GM23338 (cell line): ENCODE data around the gene NUCKS1. TPM values are rescaled to one million over a fixed set of nuclear protein-coding genes. Genes with fewer than 3 reads are reported as not detected.

Source experiments
- ATAC-seq: fragments of 200-7000 bp; cut with Tn5 transposase; 3 replicates; pipeline ENCODE4 v1.9.1; 2020
- DNase-seq: peaks from one replicate; pipeline ENCODE4 v3.0.0-alpha.2; 2015; ENCODE audit warnings: low spot score
- H2AFZ ChIP-seq: fragments of 200-600 bp; sonication (generic); 2 replicates; pipeline ENCODE4 v1.8.0; 2016; ENCODE audit warnings: antibody characterized with exemption, mild to moderate bottlenecking, moderate library complexity
- H3F3A ChIP-seq: fragments of 200-600 bp; sonication (generic); replicated peaks from 2 replicates; pipeline ENCODE4 v1.8.0; 2017; ENCODE audit warnings: antibody characterized with exemption, mixed run types, low read depth
- H3K27ac ChIP-seq: fragments of 200-600 bp; sonication (generic); 2 replicates; pipeline ENCODE4 v1.6.1; 2016; ENCODE audit warnings: low read depth
- H3K27me3 ChIP-seq: fragments of 200-600 bp; sonication (generic); 2 replicates; pipeline ENCODE4 v1.8.0; 2016; ENCODE audit warnings: mild to moderate bottlenecking, mixed run types, moderate library complexity; ENCODE audit not compliant: insufficient read depth
- H3K36me3 ChIP-seq: fragments of 200-600 bp; sonication (generic); 2 replicates; pipeline ENCODE4 v1.8.0; 2016; ENCODE audit warnings: mild to moderate bottlenecking; ENCODE audit not compliant: insufficient read depth
- H3K4me1 ChIP-seq: fragments of 200-600 bp; sonication (generic); 2 replicates; pipeline ENCODE4 v1.8.0; 2016; ENCODE audit warnings: mild to moderate bottlenecking, moderate library complexity; ENCODE audit not compliant: insufficient read depth
- H3K4me2 ChIP-seq: fragments of 200-600 bp; sonication (generic); 2 replicates; pipeline ENCODE4 v1.7.1; 2017; ENCODE audit warnings: mixed run types
- H3K4me3 ChIP-seq: fragments of 200-600 bp; sonication (generic); 2 replicates; pipeline ENCODE4 v1.6.1; 2016; ENCODE audit warnings: mixed run types
- H3K79me2 ChIP-seq: fragments of 200-600 bp; sonication (generic); replicated peaks from 2 replicates; pipeline ENCODE4 v1.8.0; 2017; ENCODE audit warnings: mild to moderate bottlenecking; ENCODE audit not compliant: insufficient read depth
- H3K9me2 ChIP-seq: fragments of 200-600 bp; sonication (generic); 2 replicates; pipeline ENCODE4 v1.8.0; 2017; ENCODE audit not compliant: insufficient read depth
- H4K20me1 ChIP-seq: fragments of 200-600 bp; sonication (generic); replicated peaks from 2 replicates; pipeline ENCODE4 v1.8.0; 2017; ENCODE audit warnings: mild to moderate bottlenecking; ENCODE audit not compliant: insufficient read depth
- H3K27ac Mint-ChIP-seq: 2 replicates; pipeline ENCODE4 v1.8.0; 2020; ENCODE audit warnings: inconsistent platforms, mild to moderate bottlenecking, moderate library complexity, mixed read lengths
- H3K27me3 Mint-ChIP-seq: 3 replicates; pipeline ENCODE4 v1.8.0; 2022; ENCODE audit warnings: low read depth, mild to moderate bottlenecking, moderate library complexity, mixed read lengths, inconsistent platforms; ENCODE audit not compliant: insufficient read depth, poor library complexity
- H3K36me3 Mint-ChIP-seq: 3 replicates; pipeline ENCODE4 v1.8.0; 2021; ENCODE audit warnings: low read depth, mild to moderate bottlenecking, inconsistent platforms, moderate library complexity, mixed read lengths
- H3K4me1 Mint-ChIP-seq: 3 replicates; pipeline ENCODE4 v1.8.0; 2020; ENCODE audit warnings: mild to moderate bottlenecking, inconsistent platforms, mixed read lengths
- H3K4me3 Mint-ChIP-seq: 3 replicates; pipeline ENCODE4 v1.8.0; 2021; ENCODE audit warnings: moderate library complexity, mild to moderate bottlenecking, inconsistent platforms, mixed read lengths
- H3K9me3 Mint-ChIP-seq: 3 replicates; pipeline ENCODE4 v1.8.0; 2020; ENCODE audit warnings: moderate library complexity, mild to moderate bottlenecking, inconsistent platforms, mixed read lengths
- CTCF ChIP-seq, 2 experiments: fragments of 200-600 bp in 1 of 2; sonication (generic) in 1 of 2; conservative IDR thresholded peaks; 2 replicates each; pipeline versions ENCODE4 v1.5.1 to v1.6.1; 2016 to 2017; ENCODE audit warnings: antibody characterized with exemption in 2 of 2, low read depth in 2 of 2, mild to moderate bottlenecking in 2 of 2, moderate library complexity in 1 of 2
- ETS1 ChIP-seq: IDR thresholded peaks from 2 replicates; pipeline ENCODE4 v1.6.1; 2016; ENCODE audit warnings: antibody characterized with exemption
- EZH2 ChIP-seq: fragments of 200-600 bp; sonication (generic); IDR thresholded peaks from one replicate; pipeline ENCODE4 v1.8.0; 2017; ENCODE audit warnings: antibody characterized with exemption, mild to moderate bottlenecking, low read depth; ENCODE audit not compliant: unreplicated experiment
- NANOG ChIP-seq: IDR thresholded peaks from 2 replicates; pipeline ENCODE4 v1.6.1; 2016; ENCODE audit warnings: antibody characterized with exemption, borderline replicate concordance
- POLR2AphosphoS5 ChIP-seq: IDR thresholded peaks from 2 replicates; pipeline ENCODE4 v1.6.1; 2016; ENCODE audit warnings: antibody characterized with exemption, low read depth
- ZNF114 ChIP-seq: fragments of 250-450 bp; sonication (Bioruptor Pico); IDR thresholded peaks from 2 replicates; pipeline ENCODE4 v1.5.0; 2020; ENCODE audit warnings: mild to moderate bottlenecking, moderate library complexity
- ZNF331 ChIP-seq: fragments of 250-450 bp; sonication (Bioruptor Pico); IDR thresholded peaks from 2 replicates; pipeline ENCODE4 v1.5.0; 2020; ENCODE audit warnings: low read depth, mild to moderate bottlenecking, moderate library complexity
- ZNF462 ChIP-seq: fragments of 250-450 bp; sonication (Bioruptor Pico); IDR thresholded peaks from 2 replicates; pipeline ENCODE4 v1.5.0; 2020; ENCODE audit warnings: mild to moderate bottlenecking, moderate library complexity
- polyA plus RNA-seq: library from polyadenylated mRNA; unstranded; fragments of >200 nt; fragmentation: Nextera tagmentation; extraction: Ambion mirVana; gene quantifications from 2 replicates; pipeline ENCODE4 v1.2.1, GENCODE V29; 2016
- total RNA-seq: library from RNA; depleted of rRNA; stranded (reverse); fragments of >200 nt; shearing (Covaris generic); gene quantifications from 2 replicates; pipeline ENCODE4 v1.2.3, GENCODE V29; 2014

Gene NUCKS1
- total and polyA plus RNA-seq, 2 experiments from 2014 or later = 255 to 307 TPM

DNA sequence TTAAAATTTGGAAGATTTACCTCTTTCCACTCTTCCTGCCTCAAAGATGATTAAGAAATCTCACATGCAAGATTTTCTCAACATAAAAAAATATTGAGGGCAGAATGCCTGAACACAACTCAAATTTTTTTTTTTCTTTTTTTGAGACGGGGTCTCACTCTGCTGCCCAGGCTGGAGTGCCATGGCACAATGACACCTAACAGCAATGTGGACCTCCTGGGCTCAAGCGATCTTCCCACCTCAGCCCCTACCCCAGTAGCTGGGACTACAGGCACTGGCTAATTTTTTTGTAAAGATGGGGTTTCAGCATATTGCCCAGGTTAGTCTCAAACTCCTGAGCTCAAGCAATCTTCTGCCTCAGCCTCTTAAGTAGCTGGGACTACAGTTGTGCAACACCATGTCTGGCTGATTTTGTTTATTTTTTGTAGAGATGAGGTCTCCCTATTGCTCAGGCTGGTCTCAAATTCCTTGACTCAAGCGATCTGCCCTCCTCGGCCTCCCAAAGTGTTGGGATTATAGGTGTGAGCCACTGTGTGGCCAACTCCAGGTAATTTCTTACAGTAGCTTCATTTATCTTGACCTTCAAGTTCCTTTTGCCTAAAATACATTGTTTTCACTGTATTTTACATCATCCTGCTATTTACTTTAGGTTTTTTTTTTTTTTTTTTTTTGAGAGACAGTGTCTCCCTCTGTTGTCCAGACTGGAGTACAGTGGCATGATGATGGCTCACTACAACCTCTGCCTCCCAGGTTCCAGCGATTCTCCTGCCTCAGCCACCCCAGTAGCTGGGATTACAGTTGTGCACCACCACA, 10.4 kb downstream of the NUCKS1 start:
- no peak overlapping the region for H2AFZ ChIP-seq
- H3K27me3 Mint-ChIP-seq = peaks cover 6% of the 10 kb centered on the region
- peaks cover 27% of the 10 kb centered on the region for H3K4me1 Mint-ChIP-seq
- ATAC-seq (no peak), DNase-seq (no peak)
- peak overlapping the region; percentile 82 for H3K27ac Mint-ChIP-seq
- H3K4me3 ChIP-seq = no peak overlapping the region
- TF ChIP-seq CTCF (conservative IDR thresholded peaks at IDR 0.05; ENCODE audit: low read depth in 2 of 2) (peak; percentile 14 to 23; a peak in 2 of 4 replicates), ZNF331 (CRISPR knock-in tag) (no peak)
- H3K4me2 ChIP-seq = no peak overlapping the region
- H4K20me1 ChIP-seq = peaks cover 81% of the 10 kb centered on the region
- no peaks in the 10 kb centered on the region for H3K9me3 Mint-ChIP-seq
- no peaks in the 10 kb centered on the region for H3K27me3 ChIP-seq
- no peaks in the 10 kb centered on the region for H3K36me3 ChIP-seq
- H3K4me3 Mint-ChIP-seq = no peak overlapping the region
- 0 out of 2 replicates have a peak, but pooled peaks cover 3% of the 10 kb centered on the region for H3F3A ChIP-seq
- peaks cover 100% of the 10 kb centered on the region for H3K79me2 ChIP-seq
- H3K27ac ChIP-seq = peak overlapping the region; percentile 77; the same call in 1 of the 2 replicates
- H3K9me2 ChIP-seq = no peaks in the 10 kb centered on the region
- peaks cover 41% of the 10 kb centered on the region for H3K36me3 Mint-ChIP-seq
- H3K4me1 ChIP-seq = peaks cover 26% of the 10 kb centered on the region

DNA sequence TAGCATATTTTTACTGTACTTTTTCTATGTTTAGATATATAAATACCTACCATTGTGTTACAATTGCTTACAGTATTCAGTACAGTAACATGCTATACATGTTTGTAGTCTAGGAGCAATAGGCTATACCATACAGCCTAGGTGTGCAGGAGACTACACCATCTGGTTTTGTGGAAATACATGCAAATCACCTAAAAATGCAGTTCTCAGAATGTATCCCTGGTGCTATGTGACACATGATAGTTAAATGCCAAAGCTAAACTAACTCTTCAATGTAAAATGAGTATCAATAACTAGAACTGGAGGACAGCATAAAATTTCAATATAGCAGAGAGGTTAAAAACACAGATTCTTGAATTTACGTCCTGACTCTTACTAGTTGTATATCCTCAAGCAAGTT, 14.8 kb downstream of the NUCKS1 start:
- Mint-ChIP-seq H3K4me3 (no peak overlapping the region), H3K27ac (no peak overlapping the region), H3K27me3 (peaks cover 5% of the 10 kb centered on the region), H3K9me3 (no peaks in the 10 kb centered on the region), H3K4me1 (peaks cover 7% of the 10 kb centered on the region), H3K36me3 (peaks cover 51% of the 10 kb centered on the region)
- Histone ChIP-seq H2AFZ (no peak overlapping the region), H4K20me1 (peaks cover 70% of the 10 kb centered on the region), H3F3A (no peaks in the 10 kb centered on the region), H3K4me3 (no peak overlapping the region), H3K9me2 (no peaks in the 10 kb centered on the region), H3K27ac (no peak overlapping the region), H3K36me3 (no peaks in the 10 kb centered on the region), H3K27me3 (no peaks in the 10 kb centered on the region), H3K4me1 (no peaks in the 10 kb centered on the region; the same call in 1 of the 2 replicates), H3K4me2 (no peak overlapping the region), H3K79me2 (peaks cover 100% of the 10 kb centered on the region)
- no peak for ATAC-seq
- DNase-seq = no peak
- TF ChIP-seq ETS1 (no peak), NANOG (no peak), POLR2AphosphoS5 (no peak), CTCF (conservative IDR thresholded peaks at IDR 0.05; ENCODE audit: low read depth in 2 of 2) (no peak), ZNF114 (no peak), EZH2 (no peak), ZNF331 (CRISPR knock-in tag) (no peak), ZNF462 (CRISPR knock-in tag) (no peak)
